ENCODE data around the gene MCF2L2. TPM values are rescaled to one million over a fixed set of nuclear protein-coding genes. Genes with fewer than 3 reads are reported as not detected.
A peak's percentile ranks its signal among the peaks of the same experiment; 100 is the strongest.

The MCF2L2 gene
- total and polyA plus RNA-seq, 7 donors: 0.99 to 5.0 (median 4.0) TPM; not detected in 1

- Histone ChIP-seq H3K36me3 (no peaks in the 10 kb centered on the region), H3K9me3 (no peaks in the 10 kb centered on the region), H3K4me1 (no peaks in the 10 kb centered on the region), H3K4me3 (no peak overlapping the region), H3K27ac (no peak overlapping the region), H3K27me3 (peaks cover 0 to 4% (median 0%) of the 10 kb centered on the region in 3 donors)
- WGBS, 2 donors: 74 to 94% methylated on average over 4 of the region's 4 CpGs
- TF ChIP-seq CTCF (IDR thresholded peaks at IDR 0.05) (no peak), EP300 (IDR thresholded peaks at IDR 0.05) (no peak), POLR2AphosphoS5 (IDR thresholded peaks at IDR 0.05) (no peak), POLR2A (IDR thresholded peaks at IDR 0.05) (no peak)
- DNase-seq: no peak
- intact Hi-C loops (cut with DNase I): loop anchor here (2.0 kb wide), 1 partner anchor 203 kb away; no protein-coding TSS in a partner anchor
These were observed 40.6 kb downstream of the MCF2L2 start for GRCh38 chr3:183387797-183388196.

- Histone ChIP-seq H3K27ac (no peak overlapping the region), H3K9me3 (no peaks in the 10 kb centered on the region), H3K4me1 (peaks cover 0 to 3% (median 0%) of the 10 kb centered on the region in 4 donors), H3K4me3 (no peak overlapping the region), H3K27me3 (peaks cover 0 to 2% (median 0%) of the 10 kb centered on the region in 3 donors), H3K36me3 (no peaks in the 10 kb centered on the region)
- intact Hi-C loops (cut with DNase I): loop anchor here (1.0 to 2.0 kb wide), 2 partner anchors 202 to 264 kb away; no protein-coding TSS in a partner anchor
- WGBS, 2 donors: 81 to 91% methylated on average over 4 of the region's 4 CpGs
- DNase-seq: no peak
- no peak for TF ChIP-seq POLR2A (IDR thresholded peaks at IDR 0.05)
- TF ChIP-seq EP300 (IDR thresholded peaks at IDR 0.05): no peak
- TF ChIP-seq POLR2AphosphoS5 (IDR thresholded peaks at IDR 0.05): no peak
- TF ChIP-seq CTCF (IDR thresholded peaks at IDR 0.05): no peak
These were observed 41.8 kb downstream of the MCF2L2 start for GRCh38 chr3:183386651-183387050.

GRCh38 chr3:183385698-183386613 lies 42.5 kb downstream of the MCF2L2 start:
- WGBS, 2 donors: 61 to 66% methylated on average over 11 of the region's 11 CpGs
- H3K9me3 ChIP-seq: no peaks in the 10 kb centered on the region
- no peak overlapping the region for H3K27ac ChIP-seq
- no peaks in the 10 kb centered on the region for H3K27me3 ChIP-seq
- no peak overlapping the region for H3K4me3 ChIP-seq
- TF ChIP-seq POLR2AphosphoS5 (IDR thresholded peaks at IDR 0.05) (no peak), CTCF (IDR thresholded peaks at IDR 0.05) (peak; percentile 28 to 79 (median 61)), EP300 (IDR thresholded peaks at IDR 0.05) (no peak), POLR2A (IDR thresholded peaks at IDR 0.05) (no peak)
- peaks cover 0 to 3% (median 0%) of the 10 kb centered on the region in 4 donors for H3K4me1 ChIP-seq
- no peaks in the 10 kb centered on the region for H3K36me3 ChIP-seq
- DNase-seq: no peak
- intact Hi-C loops (cut with DNase I): loop anchor here (1.0 to 2.0 kb wide), 2 partner anchors 201 to 264 kb away; no protein-coding TSS in a partner anchor

- no peak for TF ChIP-seq POLR2AphosphoS5 (IDR thresholded peaks at IDR 0.05)
- TF ChIP-seq EP300 (IDR thresholded peaks at IDR 0.05): peak in 1 of 4 donors; percentile 8
- no peaks in the 10 kb centered on the region for H3K36me3 ChIP-seq
- intact Hi-C loops (cut with DNase I): loop anchor here (1.0 to 5.0 kb wide), 2 partner anchors 129 to 259 kb away; partner anchors contain the start of gene B3GNT5
- H3K4me3 ChIP-seq: no peak overlapping the region
- H3K27me3 ChIP-seq: no peaks in the 10 kb centered on the region
- H3K9me3 ChIP-seq: no peaks in the 10 kb centered on the region
- DNase-seq: no peak
- H3K4me1 ChIP-seq: peaks cover 0 to 3% (median 0%) of the 10 kb centered on the region in 4 donors
- whole genome bisulfite sequencing, 2 donors: 60 to 90% methylated on average over 1 of the region's 1 CpG
- H3K27ac ChIP-seq: no peak overlapping the region
These were observed 46.7 kb downstream of the MCF2L2 start for GRCh38 chr3:183381673-183382072.

- H3K4me1 ChIP-seq: peaks cover 0 to 3% (median 0%) of the 10 kb centered on the region in 4 donors
- no peak for TF ChIP-seq CTCF (IDR thresholded peaks at IDR 0.05)
- no peak for TF ChIP-seq POLR2AphosphoS5 (IDR thresholded peaks at IDR 0.05)
- TF ChIP-seq EP300 (IDR thresholded peaks at IDR 0.05): no peak
- no peak for TF ChIP-seq POLR2A (IDR thresholded peaks at IDR 0.05)
- intact Hi-C loops (cut with DNase I): loop anchor here (5.0 kb wide), 1 partner anchor 129 kb away; the partner anchor contains the start of gene B3GNT5
These were observed 47.2 kb downstream of the MCF2L2 start for GRCh38 chr3:183381179-183381578.

More at GRCh38 chr3:183381179-183381578, 47.2 kb downstream of the MCF2L2 start:
- H3K27me3 ChIP-seq: no peaks in the 10 kb centered on the region
- no peaks in the 10 kb centered on the region for H3K36me3 ChIP-seq
- H3K9me3 ChIP-seq: no peaks in the 10 kb centered on the region
- 74 to 82% methylated on average over 4 of the region's 4 CpGs for WGBS, 2 donors
- H3K4me3 ChIP-seq: no peak overlapping the region
- DNase-seq: no peak
- no peak overlapping the region for H3K27ac ChIP-seq
